ACC112 (cell line): ENCODE results near the gene ZNF597.

Experiments
- H2AFZ ChIP-seq: fragments of 200-600 bp; sonication (generic); one replicate; pipeline ENCODE4 v1.6.0; 2017; ENCODE audit warnings: antibody characterized with exemption, low read length; ENCODE audit not compliant: unreplicated experiment
- H3K27ac ChIP-seq: fragments of 200-600 bp; sonication (generic); 2 replicates; pipeline ENCODE4 v1.5.1; 2014; ENCODE audit warnings: low read depth, mild to moderate bottlenecking, antibody characterized with exemption, low read length, moderate library complexity
- H3K27me3 ChIP-seq: fragments of 200-600 bp; sonication (generic); 2 replicates; pipeline ENCODE4 v1.6.1; 2014; ENCODE audit warnings: mild to moderate bottlenecking, antibody characterized with exemption, low read length, moderate library complexity, mixed read lengths; ENCODE audit not compliant: insufficient read depth
- H3K36me3 ChIP-seq: fragments of 200-600 bp; sonication (generic); 2 replicates; pipeline ENCODE4 v1.6.1; 2016; ENCODE audit warnings: mild to moderate bottlenecking, antibody characterized with exemption, low read length, moderate library complexity, mixed read lengths; ENCODE audit not compliant: insufficient read depth
- H3K4me1 ChIP-seq: fragments of 200-600 bp; sonication (generic); one replicate; pipeline ENCODE4 v1.6.1; 2016; ENCODE audit warnings: low read length, mixed read lengths; ENCODE audit not compliant: insufficient read depth, unreplicated experiment, control insufficient read depth
- H3K4me3 ChIP-seq: fragments of 200-600 bp; sonication (generic); 2 replicates; pipeline ENCODE4 v1.5.1; 2014; ENCODE audit warnings: mild to moderate bottlenecking, low read depth, low read length
- H3K79me2 ChIP-seq: fragments of 200-600 bp; sonication (generic); one replicate; pipeline ENCODE4 v1.6.0; 2016; ENCODE audit warnings: low read length; ENCODE audit not compliant: control insufficient read depth, unreplicated experiment, insufficient read depth

The ZNF597 gene

DNA sequence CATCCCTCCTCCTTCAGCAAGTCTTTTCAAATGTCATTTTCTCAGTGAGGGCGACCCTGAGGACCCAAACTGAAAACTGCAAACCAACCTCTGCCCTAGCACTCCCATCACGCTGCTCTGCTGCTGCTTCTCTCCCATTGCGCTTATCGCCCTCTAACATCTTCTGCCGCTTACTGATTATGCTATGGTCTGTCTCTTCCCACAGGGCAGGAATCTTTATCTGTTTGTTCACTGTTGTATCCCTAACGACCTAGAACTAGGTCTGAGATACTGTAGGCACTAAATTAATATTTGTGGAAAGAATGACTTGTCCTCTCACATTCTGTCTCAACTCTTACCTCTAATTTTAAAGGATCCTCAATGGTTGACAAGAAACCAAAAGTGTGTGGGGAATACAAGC, 55.0 kb downstream of the ZNF597 start:
- Histone ChIP-seq H3K79me2 (peaks cover 3% of the 10 kb centered on the region), H3K27me3 (no peaks in the 10 kb centered on the region), H3K36me3 (peaks cover 75% of the 10 kb centered on the region), H3K27ac (no peak overlapping the region), H2AFZ (no peak overlapping the region), H3K4me3 (no peak overlapping the region), H3K4me1 (no peaks in the 10 kb centered on the region)

DNA sequence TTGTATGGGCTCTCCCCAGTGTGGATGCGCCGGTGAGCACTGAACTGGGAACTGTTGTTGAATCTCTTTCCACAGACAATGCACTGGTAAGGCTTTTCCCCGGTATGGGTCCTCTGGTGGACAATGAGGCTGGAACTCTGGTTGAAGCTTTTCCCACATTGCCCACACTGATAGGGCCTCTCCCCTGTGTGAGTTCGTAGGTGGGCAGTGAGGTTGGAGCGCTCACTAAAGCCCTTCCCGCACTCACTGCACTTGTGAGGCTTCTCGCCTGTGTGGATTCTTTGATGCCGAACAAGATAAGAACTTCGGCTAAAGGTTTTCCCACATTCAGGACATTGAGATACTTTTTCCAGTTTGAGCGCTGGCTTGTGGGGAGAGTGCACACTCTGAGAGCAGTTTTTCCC, 60.3 kb downstream of the ZNF597 start:
- H3K36me3 ChIP-seq = peaks cover 65% of the 10 kb centered on the region
- H3K4me3 ChIP-seq = no peak overlapping the region
- no peaks in the 10 kb centered on the region for H3K27me3 ChIP-seq
- H2AFZ ChIP-seq = no peak overlapping the region
- H3K4me1 ChIP-seq = no peaks in the 10 kb centered on the region
- H3K79me2 ChIP-seq = peaks cover 3% of the 10 kb centered on the region
- no peak overlapping the region for H3K27ac ChIP-seq
